Loucy (cell line): Measurements from ENCODE around the gene MON2.

Experiments used
- EZH2phosphoT487 ChIP-seq: fragments of 200-600 bp; IDR thresholded peaks from 2 replicates; pipeline ENCODE4 v1.6.1; 2018; ENCODE audit warnings: antibody characterized with exemption, mild to moderate bottlenecking, moderate library complexity, borderline replicate concordance
- TF ChIP-seq, protein P1 (sequence below): fragments of 200-600 bp; sonication (generic); conservative IDR thresholded peaks from 2 replicates; pipeline ENCODE4 v1.5.1; 2014; ENCODE audit warnings: mild to moderate bottlenecking, antibody characterized with exemption, low read length

- TF ChIP-seq, protein P1, sequence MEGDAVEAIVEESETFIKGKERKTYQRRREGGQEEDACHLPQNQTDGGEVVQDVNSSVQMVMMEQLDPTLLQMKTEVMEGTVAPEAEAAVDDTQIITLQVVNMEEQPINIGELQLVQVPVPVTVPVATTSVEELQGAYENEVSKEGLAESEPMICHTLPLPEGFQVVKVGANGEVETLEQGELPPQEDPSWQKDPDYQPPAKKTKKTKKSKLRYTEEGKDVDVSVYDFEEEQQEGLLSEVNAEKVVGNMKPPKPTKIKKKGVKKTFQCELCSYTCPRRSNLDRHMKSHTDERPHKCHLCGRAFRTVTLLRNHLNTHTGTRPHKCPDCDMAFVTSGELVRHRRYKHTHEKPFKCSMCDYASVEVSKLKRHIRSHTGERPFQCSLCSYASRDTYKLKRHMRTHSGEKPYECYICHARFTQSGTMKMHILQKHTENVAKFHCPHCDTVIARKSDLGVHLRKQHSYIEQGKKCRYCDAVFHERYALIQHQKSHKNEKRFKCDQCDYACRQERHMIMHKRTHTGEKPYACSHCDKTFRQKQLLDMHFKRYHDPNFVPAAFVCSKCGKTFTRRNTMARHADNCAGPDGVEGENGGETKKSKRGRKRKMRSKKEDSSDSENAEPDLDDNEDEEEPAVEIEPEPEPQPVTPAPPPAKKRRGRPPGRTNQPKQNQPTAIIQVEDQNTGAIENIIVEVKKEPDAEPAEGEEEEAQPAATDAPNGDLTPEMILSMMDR, result no peak
- no peak for TF ChIP-seq EZH2phosphoT487
Measured at GRCh38 chr12:62646566-62646965, 179.9 kb downstream of the MON2 start.
